ENCODE results near the gene DAPK3.
"Not testable (repeated sequence)": the region's sequence is repeated elsewhere in the genome, so short reads cannot be mapped to it uniquely, and the experiment has no call there.

Gene DAPK3

GRCh38 chr19:3970808-3971598 lies at the start of gene DAPK3:
Gene DAPK3, minus strand, starts transcription at chr19:3971099. Its CDS starts 1,364 bp downstream, at chr19:3969735.
- peak; percentile 92 for DNase-seq

DNA sequence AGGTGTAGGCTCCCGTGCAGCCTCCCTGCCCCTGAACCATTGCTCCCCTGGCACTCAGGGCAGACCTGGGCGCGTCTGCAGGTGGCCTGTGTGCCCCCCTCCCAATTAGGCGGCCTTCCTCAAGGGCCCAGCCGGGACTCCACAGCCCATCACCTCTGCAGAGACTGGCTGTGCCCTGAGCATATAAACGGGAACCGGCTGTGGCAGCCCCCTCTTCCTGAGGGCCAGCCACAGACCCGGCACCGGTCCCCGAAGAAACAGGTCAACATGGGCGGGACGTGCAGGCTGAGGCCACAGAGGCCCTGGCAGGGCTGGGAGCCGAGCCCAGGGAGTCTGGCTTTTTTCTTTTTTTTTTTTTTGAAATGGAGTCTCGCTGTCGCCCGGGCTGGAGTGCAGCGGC lies 48.7 kb upstream of the DAPK3 start:
- DNase-seq = no peak

GRCh38 chr19:4018775-4019504 lies 48.0 kb upstream of the DAPK3 start:
- no peak for DNase-seq

DNA sequence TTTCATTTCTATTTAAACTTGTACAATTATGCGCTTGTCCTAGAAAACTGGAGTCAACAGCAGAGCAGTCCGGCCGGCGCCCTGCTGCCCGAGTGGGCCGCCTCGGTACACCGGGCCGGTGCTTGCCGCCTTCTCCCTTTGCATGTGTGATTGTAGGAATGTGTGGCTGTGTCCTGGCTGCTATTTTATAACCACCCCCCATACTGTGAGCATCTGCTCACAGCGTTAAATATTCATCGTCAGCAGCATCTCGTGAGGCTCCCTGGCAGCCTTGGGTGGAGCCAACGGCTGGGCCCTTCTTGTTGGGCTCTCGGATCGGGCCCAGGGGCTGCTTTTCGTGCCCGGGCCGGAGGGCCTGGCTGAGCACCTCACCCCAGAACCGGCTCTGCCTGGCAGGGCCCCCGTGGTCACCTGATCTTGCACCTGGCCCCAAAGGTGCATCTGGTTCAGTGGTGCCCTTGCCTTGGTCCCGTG lies 47.3 kb upstream of the DAPK3 start:
- DNase-seq = no peak

GRCh38 chr19:4016903-4017638 lies 46.2 kb upstream of the DAPK3 start:
- no peak for DNase-seq

DNA sequence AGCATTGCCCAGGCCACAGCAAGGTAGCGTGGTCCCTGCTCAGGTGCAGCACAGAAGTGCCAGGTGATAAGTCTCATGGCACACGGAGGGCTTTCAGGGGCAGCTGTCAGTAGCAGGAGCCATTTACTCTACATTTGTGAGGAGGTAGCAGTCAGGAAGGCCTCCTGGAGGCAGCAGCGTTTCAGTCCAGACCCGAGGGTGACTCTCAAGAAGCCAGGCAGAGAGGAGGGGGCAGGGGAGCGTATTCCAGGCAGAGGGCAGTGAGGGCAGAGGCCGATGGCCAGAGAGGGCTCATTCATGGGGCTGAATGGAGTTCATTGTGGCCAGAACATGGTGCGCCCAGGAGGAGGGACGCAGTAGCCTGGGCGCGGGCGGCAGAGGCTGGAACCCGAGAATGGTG lies 45.6 kb upstream of the DAPK3 start:
- no peak for DNase-seq

GRCh38 chr19:4015705-4016402 lies 45.0 kb upstream of the DAPK3 start:
- DNase-seq = no peak

GRCh38 chr19:4014541-4015491 lies 43.9 kb upstream of the DAPK3 start:
- DNase-seq = no peak

GRCh38 chr19:4013886-4014540 lies 43.1 kb upstream of the DAPK3 start:
- DNase-seq = no peak

DNA sequence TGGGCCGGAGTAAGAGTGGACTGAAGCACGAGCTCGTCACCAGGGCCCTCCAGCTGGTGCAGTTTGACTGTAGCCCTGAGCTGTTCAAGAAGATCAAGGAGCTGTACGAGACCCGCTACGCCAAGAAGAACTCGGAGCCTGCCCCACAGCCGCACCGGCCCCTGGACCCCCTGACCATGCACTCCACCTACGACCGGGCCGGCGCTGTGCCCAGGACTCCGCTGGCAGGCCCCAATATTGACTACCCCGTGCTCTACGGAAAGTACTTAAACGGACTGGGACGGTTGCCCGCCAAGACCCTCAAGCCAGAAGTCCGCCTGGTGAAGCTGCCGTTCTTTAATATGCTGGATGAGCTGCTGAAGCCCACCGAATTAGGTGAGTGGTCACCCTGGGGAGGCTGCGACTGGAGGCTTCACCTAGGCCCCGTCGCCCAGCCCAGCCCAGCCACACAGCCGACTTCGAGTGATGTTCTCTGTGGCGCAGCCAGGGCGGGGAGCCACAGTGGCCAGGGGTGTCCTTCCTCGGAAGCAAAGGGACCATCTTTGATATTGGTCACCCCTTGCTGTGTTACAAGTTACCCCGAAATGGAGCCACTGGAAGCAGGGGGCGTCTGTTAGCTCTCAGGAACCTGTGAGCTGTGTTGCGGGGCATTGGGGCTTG lies 42.2 kb upstream of the DAPK3 start:
- no peak for DNase-seq

DNA sequence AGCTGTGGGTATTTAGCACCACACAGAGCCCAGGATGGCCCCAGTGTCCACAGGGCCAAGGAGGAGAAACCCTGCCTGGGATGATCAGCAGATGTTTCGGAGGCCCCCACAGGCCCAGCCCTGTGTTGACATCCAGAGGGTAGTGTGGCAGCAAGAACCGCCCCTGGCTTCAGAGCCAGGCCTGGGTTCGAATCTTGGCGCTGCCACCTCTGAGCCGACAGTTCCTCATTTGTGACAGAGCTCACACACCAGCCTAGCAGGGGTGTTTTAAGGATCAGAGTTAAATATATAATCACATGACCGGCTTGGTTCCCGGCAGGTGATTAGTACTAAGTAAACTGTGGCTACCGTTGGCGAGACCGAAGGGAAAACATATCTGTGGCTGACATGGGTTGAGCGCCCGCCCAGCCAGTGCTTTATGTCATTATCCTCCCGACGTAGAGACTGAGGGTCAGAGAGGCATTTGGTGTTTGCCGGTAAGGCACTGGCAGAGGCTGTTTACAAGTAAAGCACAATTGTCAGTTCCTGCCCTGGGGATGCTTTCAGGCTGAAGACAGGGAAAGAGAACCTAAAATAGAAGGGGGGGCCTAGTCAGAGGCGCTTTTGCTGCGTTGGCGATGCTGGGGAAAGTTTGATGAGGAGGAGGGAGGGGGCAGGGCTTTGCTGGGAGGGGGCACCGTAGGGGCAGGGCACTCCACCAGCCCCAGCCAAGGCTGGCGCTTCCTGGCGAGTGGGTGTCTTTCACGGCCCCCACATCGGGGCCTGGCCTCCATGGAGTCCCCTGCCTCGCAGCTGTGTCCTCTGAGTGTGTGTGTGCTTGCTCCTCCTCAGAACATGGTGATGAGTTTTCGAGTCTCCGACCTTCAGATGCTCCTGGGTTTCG lies 41.4 kb upstream of the DAPK3 start:
- DNase-seq = no peak

DNA sequence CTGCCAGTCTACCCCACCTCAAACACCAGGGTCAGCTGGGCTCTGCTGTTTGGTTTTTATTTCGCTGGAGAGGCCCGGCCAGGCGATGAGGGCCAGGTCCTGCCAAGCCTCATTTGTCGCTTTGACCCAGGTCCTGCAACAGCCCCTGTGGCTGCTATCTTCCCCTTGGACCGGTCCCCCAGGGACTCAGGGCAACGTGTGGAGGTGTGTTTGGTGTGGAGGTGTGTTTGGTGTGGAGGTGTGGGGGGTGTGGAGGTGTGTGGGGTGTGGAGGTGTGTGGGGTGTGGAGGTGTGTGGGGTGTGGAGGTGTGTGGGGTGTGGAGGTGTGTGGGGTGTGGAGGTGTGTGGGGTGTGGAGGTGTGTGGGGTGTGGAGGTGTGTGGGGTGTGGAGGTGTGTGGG lies 40.5 kb upstream of the DAPK3 start:
- not testable (repeated sequence) for DNase-seq

DNA sequence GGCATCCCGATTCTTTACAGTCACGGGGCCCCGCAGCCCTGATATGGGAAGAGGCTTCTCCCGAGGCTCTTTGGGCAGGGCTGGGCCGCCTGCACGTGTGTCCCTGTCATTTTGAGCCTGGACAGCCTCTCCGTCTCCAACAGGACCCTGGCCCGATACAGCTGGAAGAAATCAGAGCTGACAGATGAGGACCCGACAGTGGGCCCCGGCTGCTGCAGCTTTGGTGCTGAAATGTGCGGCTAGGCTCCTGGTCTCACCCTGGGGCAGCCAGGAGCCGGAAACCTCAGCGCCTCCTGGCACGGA lies 39.9 kb upstream of the DAPK3 start:
- DNase-seq = no peak

GRCh38 chr19:4009990-4010807 lies 39.3 kb upstream of the DAPK3 start:
- DNase-seq = no peak

GRCh38 chr19:4007836-4008539 lies 37.1 kb upstream of the DAPK3 start:
- DNase-seq = no peak

DNA sequence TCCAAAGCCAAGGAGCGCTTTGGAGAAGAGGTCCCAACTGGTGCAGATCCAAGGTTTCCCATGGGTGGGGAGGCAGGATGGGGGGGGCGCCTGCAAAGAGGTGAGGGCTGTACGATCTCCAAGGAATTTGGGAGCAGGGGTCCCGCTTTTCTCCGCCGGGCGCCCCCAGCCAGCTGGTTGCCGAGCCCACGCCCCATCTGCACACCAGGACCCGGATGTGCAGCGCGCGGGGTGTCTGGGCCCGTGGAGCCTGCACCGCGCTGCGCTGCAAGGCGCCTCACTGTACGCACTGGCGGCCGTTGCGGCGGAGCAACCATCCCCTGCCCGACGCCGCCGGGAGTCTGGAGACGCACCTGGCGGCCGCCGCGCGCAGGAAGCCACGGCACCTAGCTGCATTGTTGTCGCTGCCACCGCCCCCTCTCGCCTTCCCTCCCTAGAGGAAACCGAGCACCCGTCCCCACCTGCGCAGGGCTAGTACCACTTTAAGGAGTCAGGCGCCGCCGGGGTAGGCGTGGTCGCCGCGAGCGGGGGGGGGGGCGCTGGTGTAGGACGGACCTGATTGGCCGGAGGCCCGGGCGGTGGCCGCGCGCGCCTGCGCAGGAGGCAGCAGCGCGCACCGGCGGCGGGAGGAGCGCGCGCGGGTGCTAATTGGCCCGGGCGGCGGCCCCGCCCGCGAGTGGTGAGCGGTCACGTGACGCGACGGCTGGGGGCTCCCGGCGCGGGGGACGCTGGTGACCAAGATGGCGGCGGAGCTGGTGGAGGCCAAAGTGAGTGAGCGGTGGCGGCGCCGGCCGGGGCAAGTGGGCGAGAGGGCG lies 36.3 kb upstream of the DAPK3 start, which contains the start of gene PIAS4:
Gene PIAS4, plus strand, starts transcription at position 716 of the 815 bp plus-strand sequence. Its CDS starts 25 bp downstream, at position 741.
- DNase-seq = peak; percentile 89

GRCh38 chr19:4005436-4005835 lies 34.5 kb upstream of the DAPK3 start:
- DNase-seq = not testable (repeated sequence)
